Activated CD8-positive, alpha-beta memory T cell treated with anti-CD3 and anti-CD28 coated beads for 1 hour (primary cell): ENCODE results near the gene CD19.
"Not testable (repeated sequence)": the region's sequence is repeated elsewhere in the genome, so short reads cannot be mapped to it uniquely, and the experiment has no call there.

ENCODE experiments used
- DNase-seq, 2 donors: peaks; one replicate each; pipeline ENCODE4 v3.0.0-alpha.2; 2020; ENCODE audit warnings: low read depth in 1 of 2; ENCODE audit errors: extremely low read depth in 1 of 2

The CD19 gene

GRCh38 chr16:28935924-28936783 lies 4.4 kb downstream of the CD19 start:
- peak; percentile 45 to 63 for DNase-seq

DNA sequence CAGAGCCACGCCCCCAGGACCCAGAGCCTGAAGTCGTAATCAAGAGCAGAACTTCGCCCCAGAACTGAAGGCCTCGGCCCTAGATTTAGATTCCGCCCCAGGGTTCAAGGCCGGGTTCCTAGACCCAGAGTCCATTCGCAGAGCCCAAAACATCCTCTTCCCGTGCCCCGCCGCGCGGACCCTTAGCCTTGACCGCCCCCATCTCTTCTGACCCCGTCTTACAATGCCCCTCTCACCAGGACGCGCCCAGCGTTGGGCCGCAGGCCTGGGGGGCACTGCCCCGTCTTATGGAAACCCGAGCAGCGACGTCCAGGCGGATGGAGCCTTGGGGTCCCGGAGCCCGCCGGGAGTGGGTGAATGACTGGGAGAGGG lies 5.0 kb downstream of the CD19 start:
- no peak for DNase-seq

DNA sequence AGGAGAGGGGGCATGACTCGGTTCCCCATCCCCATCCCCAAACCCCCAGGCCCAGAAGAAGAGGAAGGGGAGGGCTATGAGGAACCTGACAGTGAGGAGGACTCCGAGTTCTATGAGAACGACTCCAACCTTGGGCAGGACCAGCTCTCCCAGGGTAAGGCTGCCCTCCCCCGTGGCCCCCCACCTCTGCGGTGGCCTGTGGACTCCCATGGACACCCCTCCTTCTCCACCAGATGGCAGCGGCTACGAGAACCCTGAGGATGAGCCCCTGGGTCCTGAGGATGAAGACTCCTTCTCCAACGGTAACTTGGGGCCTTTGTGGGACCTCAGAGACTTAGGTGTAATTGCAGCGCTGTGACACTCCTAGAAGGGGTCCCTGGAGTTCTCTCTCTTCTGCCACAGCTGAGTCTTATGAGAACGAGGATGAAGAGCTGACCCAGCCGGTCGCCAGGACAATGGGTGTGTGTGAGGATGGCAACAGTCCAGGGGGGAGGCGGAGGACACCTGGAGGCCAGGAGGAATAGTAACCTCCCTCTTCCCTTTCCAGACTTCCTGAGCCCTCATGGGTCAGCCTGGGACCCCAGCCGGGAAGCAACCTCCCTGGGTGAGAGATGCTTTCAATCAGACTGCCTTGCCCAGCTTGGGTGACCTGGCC lies 5.6 kb downstream of the CD19 start:
- DNase-seq: no peak

DNA sequence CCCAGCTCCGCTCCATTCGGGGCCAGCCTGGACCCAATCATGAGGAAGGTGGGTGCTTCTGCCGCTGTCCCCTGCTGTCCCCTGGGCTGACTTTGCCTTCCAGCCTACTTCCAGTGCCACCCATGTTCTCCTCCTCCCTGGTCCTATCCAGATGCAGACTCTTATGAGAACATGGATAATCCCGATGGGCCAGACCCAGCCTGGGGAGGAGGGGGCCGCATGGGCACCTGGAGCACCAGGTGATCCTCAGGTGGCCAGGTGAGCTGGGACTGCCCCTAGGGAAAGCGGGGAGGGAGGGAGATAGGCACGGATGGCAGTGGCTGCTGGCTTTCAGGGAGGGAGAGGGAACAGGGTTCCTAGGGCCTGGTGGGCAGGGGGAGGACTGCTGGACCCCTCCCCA lies 7.0 kb downstream of the CD19 start:
- no peak for DNase-seq

DNA sequence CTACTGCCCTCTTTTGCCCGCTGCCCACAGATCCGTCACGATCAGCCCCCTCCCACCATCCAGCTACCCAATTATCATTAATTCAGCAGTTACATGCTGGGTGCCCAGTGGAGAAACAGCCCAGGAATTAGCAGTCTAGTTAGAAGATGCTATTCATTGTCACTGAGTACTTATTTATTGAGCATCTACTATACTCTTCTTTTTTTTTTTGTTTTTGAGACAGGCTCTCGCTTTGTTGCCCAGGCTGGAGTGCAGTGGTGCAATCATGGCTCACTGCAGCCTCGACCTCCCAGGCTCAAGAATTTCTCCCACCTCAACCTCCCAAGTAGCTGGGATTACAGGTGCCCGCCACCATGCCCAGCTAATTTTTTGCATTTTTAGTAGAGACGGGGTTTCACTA lies 8.1 kb downstream of the CD19 start:
- not testable (repeated sequence) for DNase-seq

DNA sequence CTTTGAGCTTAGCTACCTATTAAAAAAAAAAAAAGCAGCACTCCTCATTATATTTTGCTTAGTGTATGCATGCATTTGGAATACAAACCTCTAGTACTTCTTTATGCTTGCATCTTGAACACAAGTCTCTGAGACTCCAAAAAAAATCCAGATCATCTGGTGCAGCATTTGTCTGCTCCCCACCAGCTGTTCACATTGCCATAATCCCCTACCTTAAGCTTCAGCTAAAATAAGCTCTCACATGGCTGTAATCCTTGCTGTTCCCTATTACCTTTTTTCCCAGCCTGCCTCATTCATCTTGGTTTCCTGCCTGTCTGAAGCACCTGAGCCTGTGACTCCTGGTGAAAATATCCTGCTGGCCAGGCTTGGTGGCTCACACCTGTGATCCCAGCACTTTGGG lies 11.5 kb downstream of the CD19 start:
- no peak for DNase-seq

DNA sequence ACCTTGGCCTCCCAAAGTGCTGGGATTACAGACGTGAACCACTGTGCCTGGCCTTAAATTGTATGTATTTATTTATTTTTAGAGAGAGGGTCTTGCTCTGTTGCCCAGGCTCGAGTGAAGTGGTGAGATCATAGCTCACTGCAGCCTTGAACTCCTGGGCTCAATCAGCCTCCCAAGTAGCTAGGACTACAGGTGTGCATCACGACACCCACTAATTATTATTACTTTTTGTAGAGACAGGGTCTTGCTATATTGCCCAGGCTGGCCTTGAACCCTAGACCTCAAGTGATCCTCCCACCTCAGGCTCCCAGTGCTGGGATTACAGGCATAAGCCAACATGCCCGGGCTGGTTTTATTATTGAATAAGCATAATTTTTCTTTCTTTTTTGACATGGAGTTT lies 14.9 kb downstream of the CD19 start:
- DNase-seq: no peak

DNA sequence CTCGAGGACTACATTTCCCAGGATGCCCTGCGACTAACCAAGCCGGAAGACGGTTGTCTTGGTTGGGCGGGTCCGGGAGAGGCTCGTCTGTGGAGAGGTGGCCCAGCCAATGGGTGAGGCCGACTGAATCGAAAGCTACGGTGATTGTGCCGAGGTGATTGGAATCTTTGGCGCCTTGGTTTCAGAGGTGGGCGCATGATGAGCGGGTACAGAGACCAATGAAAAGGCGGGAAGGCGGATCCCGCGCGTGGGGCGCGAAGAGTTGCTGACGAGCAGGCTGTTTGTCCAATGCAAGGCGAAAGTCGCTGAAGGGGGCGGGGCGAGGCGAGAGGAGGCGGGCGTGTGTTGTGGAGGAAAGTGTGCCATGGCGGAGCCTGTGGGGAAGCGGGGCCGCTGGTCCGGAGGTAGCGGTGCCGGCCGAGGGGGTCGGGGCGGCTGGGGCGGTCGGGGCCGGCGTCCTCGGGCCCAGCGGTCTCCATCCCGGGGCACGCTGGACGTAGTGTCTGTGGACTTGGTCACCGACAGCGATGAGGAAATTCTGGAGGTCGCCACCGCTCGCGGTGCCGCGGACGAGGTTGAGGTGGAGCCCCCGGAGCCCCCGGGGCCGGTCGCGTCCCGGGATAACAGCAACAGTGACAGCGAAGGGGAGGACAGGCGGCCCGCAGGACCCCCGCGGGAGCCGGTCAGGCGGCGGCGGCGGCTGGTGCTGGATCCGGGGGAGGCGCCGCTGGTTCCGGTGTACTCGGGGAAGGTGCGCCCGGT lies 19.1 kb downstream of the CD19 start, which contains the start of gene NFATC2IP:
NFATC2IP (plus strand) TSS at position 290 of the 762 bp plus-strand sequence; CDS start at position 365, 75 bp downstream.
- peak; percentile 98 to 99 for DNase-seq

- DNase-seq: no peak
Measured at GRCh38 chr16:28951410-28951943, 19.7 kb downstream of the CD19 start.

DNA sequence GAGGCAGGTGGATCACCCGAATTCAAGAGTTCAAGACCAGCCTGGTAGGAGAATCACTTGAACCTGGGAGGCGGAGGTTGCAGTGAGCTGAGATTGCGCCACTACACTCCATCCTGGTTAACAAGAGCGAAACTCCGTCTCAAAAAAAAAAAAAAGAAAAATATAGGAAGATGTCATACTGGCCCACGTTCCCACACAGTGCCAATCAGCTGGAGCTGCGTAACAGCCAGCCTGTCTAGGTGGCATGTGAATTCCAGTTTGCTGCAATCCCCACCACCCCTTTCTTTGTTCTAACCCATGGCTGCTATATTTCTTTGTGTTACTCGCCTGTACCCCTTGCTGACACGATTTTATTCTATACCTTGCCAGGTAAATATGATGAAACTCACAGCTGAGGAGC lies 26.4 kb downstream of the CD19 start:
- no peak for DNase-seq

- DNase-seq: no peak
Measured at GRCh38 chr16:28958836-28959235, 27.1 kb downstream of the CD19 start.

DNA sequence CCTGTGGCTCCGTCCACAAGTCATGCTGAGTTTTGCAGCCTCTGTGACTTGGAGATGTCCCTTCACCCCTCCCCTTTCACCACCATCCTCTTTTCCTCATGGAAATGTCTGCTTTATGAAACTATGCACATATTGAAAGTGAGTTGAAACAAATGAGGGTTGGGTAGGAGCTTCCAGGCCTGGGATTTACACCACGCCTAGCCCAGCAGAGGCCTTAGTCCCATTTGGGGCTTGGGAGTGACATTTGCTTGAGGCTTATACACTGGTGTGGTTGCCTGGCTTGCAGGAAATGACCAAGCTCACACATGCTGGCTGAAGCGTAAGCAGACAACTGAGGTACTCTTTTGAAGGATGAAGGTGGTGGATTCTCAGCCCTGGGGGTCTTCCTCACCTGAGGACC lies 32.3 kb downstream of the CD19 start:
- DNase-seq: no peak

GRCh38 chr16:28964496-28964895 lies 32.7 kb downstream of the CD19 start:
- no peak for DNase-seq

DNA sequence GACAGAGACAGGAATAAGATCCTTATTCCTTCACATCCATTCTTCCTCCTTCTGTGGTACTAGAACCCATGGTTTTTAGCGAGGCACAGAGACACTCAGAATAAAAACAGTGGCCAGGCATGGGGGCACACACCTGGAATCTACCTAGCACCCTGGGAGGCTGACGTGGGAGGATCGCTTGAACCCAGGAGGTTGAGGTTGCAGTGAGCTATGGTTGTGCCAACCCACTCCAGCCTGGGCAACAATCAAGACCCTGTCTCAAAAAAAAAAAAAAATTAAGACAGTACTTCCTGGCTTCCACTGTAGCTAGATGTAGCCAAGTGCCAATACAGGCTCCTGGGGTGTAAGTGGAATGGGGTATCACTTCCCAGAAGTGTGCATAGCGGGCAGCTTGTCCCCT lies 35.4 kb downstream of the CD19 start:
- DNase-seq: no peak

DNA sequence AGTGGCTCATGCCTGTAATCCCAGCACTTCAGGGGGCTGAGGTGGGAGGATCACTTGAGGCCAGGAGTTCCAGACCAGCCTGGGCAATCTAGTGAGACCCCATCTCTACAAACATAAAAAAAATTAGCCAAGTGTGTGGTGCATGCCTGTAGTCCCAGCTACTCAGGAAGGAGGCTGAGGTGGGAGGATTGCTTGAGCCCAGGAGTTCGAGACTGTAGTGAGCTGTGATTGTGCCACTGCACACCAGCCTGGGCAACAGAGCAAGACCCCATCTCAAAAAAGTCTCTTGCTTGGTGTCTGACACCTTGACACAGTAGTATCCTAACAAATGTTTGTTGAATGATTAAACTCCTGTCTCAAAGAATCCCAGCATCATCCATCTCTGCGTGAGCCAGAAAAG lies 37.9 kb downstream of the CD19 start:
- not testable (repeated sequence) for DNase-seq

DNA sequence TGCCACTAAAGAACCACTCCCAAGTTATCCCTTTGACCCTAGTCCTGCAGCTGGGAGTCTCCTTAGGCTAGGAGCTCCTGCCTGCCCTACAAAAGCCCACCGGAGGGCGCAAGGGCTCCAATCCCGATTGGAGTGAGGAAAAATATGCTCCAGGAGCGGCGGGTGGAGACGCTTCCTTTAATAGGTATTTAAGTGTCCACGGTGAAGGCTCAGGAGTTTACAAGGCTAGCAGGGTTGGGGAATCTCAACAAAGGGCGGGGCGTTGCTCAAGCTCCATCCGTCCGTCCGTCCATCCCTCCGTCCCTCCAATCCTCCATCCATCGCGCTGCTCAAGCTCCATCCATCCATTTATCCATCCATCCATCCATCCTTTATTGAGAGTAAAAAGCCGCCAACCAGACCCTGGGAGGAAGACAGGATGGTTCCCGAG lies 42.3 kb downstream of the CD19 start:
- no peak for DNase-seq

GRCh38 chr16:28974437-28975157 lies 42.8 kb downstream of the CD19 start, which contains the start of gene SPNS1:
TSS of gene SPNS1 (plus strand) at chr16:28974778. CDS start at chr16:28975152, 374 bp downstream.
- peak; percentile 74 to 85 for DNase-seq

GRCh38 chr16:28975158-28975599 lies 43.4 kb downstream of the CD19 start:
- no peak for DNase-seq

GRCh38 chr16:28977703-28978662 lies 46.2 kb downstream of the CD19 start:
- no peak for DNase-seq
